GM23338 (cell line): ENCODE data around the gene RAB3B. TPM values are rescaled to one million over a fixed set of nuclear protein-coding genes. Genes with fewer than 3 reads are reported as not detected.
"Not testable (repeated sequence)": the region's sequence is repeated elsewhere in the genome, so short reads cannot be mapped to it uniquely, and the experiment has no call there.

Experiments
- ATAC-seq: fragments of 200-7000 bp; cut with Tn5 transposase; 3 replicates; pipeline ENCODE4 v1.9.1; 2020
- DNase-seq: peaks from one replicate; pipeline ENCODE4 v3.0.0-alpha.2; 2015; ENCODE audit warnings: low spot score
- H2AFZ ChIP-seq: fragments of 200-600 bp; sonication (generic); 2 replicates; pipeline ENCODE4 v1.8.0; 2016; ENCODE audit warnings: antibody characterized with exemption, mild to moderate bottlenecking, moderate library complexity
- H3F3A ChIP-seq: fragments of 200-600 bp; sonication (generic); replicated peaks from 2 replicates; pipeline ENCODE4 v1.8.0; 2017; ENCODE audit warnings: antibody characterized with exemption, mixed run types, low read depth
- H3K27ac ChIP-seq: fragments of 200-600 bp; sonication (generic); 2 replicates; pipeline ENCODE4 v1.6.1; 2016; ENCODE audit warnings: low read depth
- H3K27me3 ChIP-seq: fragments of 200-600 bp; sonication (generic); 2 replicates; pipeline ENCODE4 v1.8.0; 2016; ENCODE audit warnings: mild to moderate bottlenecking, mixed run types, moderate library complexity; ENCODE audit not compliant: insufficient read depth
- H3K36me3 ChIP-seq: fragments of 200-600 bp; sonication (generic); 2 replicates; pipeline ENCODE4 v1.8.0; 2016; ENCODE audit warnings: mild to moderate bottlenecking; ENCODE audit not compliant: insufficient read depth
- H3K4me1 ChIP-seq: fragments of 200-600 bp; sonication (generic); 2 replicates; pipeline ENCODE4 v1.8.0; 2016; ENCODE audit warnings: mild to moderate bottlenecking, moderate library complexity; ENCODE audit not compliant: insufficient read depth
- H3K4me2 ChIP-seq: fragments of 200-600 bp; sonication (generic); 2 replicates; pipeline ENCODE4 v1.7.1; 2017; ENCODE audit warnings: mixed run types
- H3K4me3 ChIP-seq: fragments of 200-600 bp; sonication (generic); 2 replicates; pipeline ENCODE4 v1.6.1; 2016; ENCODE audit warnings: mixed run types
- H3K79me2 ChIP-seq: fragments of 200-600 bp; sonication (generic); replicated peaks from 2 replicates; pipeline ENCODE4 v1.8.0; 2017; ENCODE audit warnings: mild to moderate bottlenecking; ENCODE audit not compliant: insufficient read depth
- H3K9me2 ChIP-seq: fragments of 200-600 bp; sonication (generic); 2 replicates; pipeline ENCODE4 v1.8.0; 2017; ENCODE audit not compliant: insufficient read depth
- H4K20me1 ChIP-seq: fragments of 200-600 bp; sonication (generic); replicated peaks from 2 replicates; pipeline ENCODE4 v1.8.0; 2017; ENCODE audit warnings: mild to moderate bottlenecking; ENCODE audit not compliant: insufficient read depth
- H3K27ac Mint-ChIP-seq: 2 replicates; pipeline ENCODE4 v1.8.0; 2020; ENCODE audit warnings: inconsistent platforms, mild to moderate bottlenecking, moderate library complexity, mixed read lengths
- H3K27me3 Mint-ChIP-seq: 3 replicates; pipeline ENCODE4 v1.8.0; 2022; ENCODE audit warnings: low read depth, mild to moderate bottlenecking, moderate library complexity, mixed read lengths, inconsistent platforms; ENCODE audit not compliant: insufficient read depth, poor library complexity
- H3K36me3 Mint-ChIP-seq: 3 replicates; pipeline ENCODE4 v1.8.0; 2021; ENCODE audit warnings: low read depth, mild to moderate bottlenecking, inconsistent platforms, moderate library complexity, mixed read lengths
- H3K4me1 Mint-ChIP-seq: 3 replicates; pipeline ENCODE4 v1.8.0; 2020; ENCODE audit warnings: mild to moderate bottlenecking, inconsistent platforms, mixed read lengths
- H3K4me3 Mint-ChIP-seq: 3 replicates; pipeline ENCODE4 v1.8.0; 2021; ENCODE audit warnings: moderate library complexity, mild to moderate bottlenecking, inconsistent platforms, mixed read lengths
- H3K9me3 Mint-ChIP-seq: 3 replicates; pipeline ENCODE4 v1.8.0; 2020; ENCODE audit warnings: moderate library complexity, mild to moderate bottlenecking, inconsistent platforms, mixed read lengths
- EZH2 ChIP-seq: fragments of 200-600 bp; sonication (generic); IDR thresholded peaks from one replicate; pipeline ENCODE4 v1.8.0; 2017; ENCODE audit warnings: antibody characterized with exemption, mild to moderate bottlenecking, low read depth; ENCODE audit not compliant: unreplicated experiment
- EZH2phosphoT487 ChIP-seq: fragments of 200-600 bp; sonication (generic); IDR thresholded peaks from one replicate; pipeline ENCODE4 v1.8.1; 2018; ENCODE audit warnings: antibody characterized with exemption; ENCODE audit not compliant: unreplicated experiment
- JUNB ChIP-seq: IDR thresholded peaks from one replicate; pipeline ENCODE4 v1.6.1; 2016; ENCODE audit warnings: antibody characterized with exemption; ENCODE audit not compliant: unreplicated experiment
- ZNF114 ChIP-seq: fragments of 250-450 bp; sonication (Bioruptor Pico); IDR thresholded peaks from 2 replicates; pipeline ENCODE4 v1.5.0; 2020; ENCODE audit warnings: mild to moderate bottlenecking, moderate library complexity
- polyA plus RNA-seq: library from polyadenylated mRNA; unstranded; fragments of >200 nt; fragmentation: Nextera tagmentation; extraction: Ambion mirVana; gene quantifications from 2 replicates; pipeline ENCODE4 v1.2.1, GENCODE V29; 2016
- total RNA-seq: library from RNA; depleted of rRNA; stranded (reverse); fragments of >200 nt; shearing (Covaris generic); gene quantifications from 2 replicates; pipeline ENCODE4 v1.2.3, GENCODE V29; 2014
- TF ChIP-seq, protein P1 (sequence below): IDR thresholded peaks from one replicate; pipeline ENCODE4 v1.6.1; 2018; ENCODE audit warnings: antibody characterized with exemption; ENCODE audit not compliant: unreplicated experiment
- TF ChIP-seq, protein P2 (sequence below), 2 experiments: fragments of 200-600 bp in 1 of 2; sonication (generic) in 1 of 2; conservative IDR thresholded peaks; 2 replicates each; pipeline versions ENCODE4 v1.5.1 to v1.6.1; 2016 to 2017; ENCODE audit warnings: antibody characterized with exemption in 2 of 2, low read depth in 2 of 2, mild to moderate bottlenecking in 2 of 2, moderate library complexity in 1 of 2
- TF ChIP-seq, protein P3 (sequence below): IDR thresholded peaks from 2 replicates; pipeline ENCODE4 v1.6.1; 2016; ENCODE audit warnings: antibody characterized with exemption

Gene RAB3B
- total and polyA plus RNA-seq, 2 experiments from 2014 or later, result 18.3 to 37.9 TPM

DNA sequence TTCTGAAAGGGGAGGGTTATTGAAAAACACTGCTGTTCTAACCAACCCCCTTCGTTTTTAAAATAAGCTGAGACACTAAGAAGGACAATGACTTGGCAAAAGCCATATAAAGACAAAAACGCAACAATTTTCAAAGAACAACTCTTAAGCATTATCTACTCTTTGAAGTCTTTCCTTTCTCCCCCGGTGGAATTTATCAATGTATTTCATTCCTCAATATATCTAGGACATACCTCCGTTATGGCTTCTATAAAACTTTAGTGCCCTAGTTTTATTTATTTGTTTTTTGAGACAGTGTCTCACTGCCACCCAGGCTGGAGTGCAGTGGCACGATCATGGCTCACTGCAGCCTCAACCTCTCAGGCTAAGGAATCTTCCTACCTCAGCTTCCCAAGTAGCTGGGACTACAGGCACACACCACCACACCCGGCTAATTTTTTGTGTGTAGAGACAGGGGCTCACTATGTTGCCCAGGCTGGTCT lies 115.2 kb downstream of the RAB3B start (continued):
- TF ChIP-seq, protein P1, sequence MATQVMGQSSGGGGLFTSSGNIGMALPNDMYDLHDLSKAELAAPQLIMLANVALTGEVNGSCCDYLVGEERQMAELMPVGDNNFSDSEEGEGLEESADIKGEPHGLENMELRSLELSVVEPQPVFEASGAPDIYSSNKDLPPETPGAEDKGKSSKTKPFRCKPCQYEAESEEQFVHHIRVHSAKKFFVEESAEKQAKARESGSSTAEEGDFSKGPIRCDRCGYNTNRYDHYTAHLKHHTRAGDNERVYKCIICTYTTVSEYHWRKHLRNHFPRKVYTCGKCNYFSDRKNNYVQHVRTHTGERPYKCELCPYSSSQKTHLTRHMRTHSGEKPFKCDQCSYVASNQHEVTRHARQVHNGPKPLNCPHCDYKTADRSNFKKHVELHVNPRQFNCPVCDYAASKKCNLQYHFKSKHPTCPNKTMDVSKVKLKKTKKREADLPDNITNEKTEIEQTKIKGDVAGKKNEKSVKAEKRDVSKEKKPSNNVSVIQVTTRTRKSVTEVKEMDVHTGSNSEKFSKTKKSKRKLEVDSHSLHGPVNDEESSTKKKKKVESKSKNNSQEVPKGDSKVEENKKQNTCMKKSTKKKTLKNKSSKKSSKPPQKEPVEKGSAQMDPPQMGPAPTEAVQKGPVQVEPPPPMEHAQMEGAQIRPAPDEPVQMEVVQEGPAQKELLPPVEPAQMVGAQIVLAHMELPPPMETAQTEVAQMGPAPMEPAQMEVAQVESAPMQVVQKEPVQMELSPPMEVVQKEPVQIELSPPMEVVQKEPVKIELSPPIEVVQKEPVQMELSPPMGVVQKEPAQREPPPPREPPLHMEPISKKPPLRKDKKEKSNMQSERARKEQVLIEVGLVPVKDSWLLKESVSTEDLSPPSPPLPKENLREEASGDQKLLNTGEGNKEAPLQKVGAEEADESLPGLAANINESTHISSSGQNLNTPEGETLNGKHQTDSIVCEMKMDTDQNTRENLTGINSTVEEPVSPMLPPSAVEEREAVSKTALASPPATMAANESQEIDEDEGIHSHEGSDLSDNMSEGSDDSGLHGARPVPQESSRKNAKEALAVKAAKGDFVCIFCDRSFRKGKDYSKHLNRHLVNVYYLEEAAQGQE, result no peak
- TF ChIP-seq EZH2 (no peak), JUNB (no peak), ZNF114 (no peak), EZH2phosphoT487 (no peak)
- TF ChIP-seq, protein P2, sequence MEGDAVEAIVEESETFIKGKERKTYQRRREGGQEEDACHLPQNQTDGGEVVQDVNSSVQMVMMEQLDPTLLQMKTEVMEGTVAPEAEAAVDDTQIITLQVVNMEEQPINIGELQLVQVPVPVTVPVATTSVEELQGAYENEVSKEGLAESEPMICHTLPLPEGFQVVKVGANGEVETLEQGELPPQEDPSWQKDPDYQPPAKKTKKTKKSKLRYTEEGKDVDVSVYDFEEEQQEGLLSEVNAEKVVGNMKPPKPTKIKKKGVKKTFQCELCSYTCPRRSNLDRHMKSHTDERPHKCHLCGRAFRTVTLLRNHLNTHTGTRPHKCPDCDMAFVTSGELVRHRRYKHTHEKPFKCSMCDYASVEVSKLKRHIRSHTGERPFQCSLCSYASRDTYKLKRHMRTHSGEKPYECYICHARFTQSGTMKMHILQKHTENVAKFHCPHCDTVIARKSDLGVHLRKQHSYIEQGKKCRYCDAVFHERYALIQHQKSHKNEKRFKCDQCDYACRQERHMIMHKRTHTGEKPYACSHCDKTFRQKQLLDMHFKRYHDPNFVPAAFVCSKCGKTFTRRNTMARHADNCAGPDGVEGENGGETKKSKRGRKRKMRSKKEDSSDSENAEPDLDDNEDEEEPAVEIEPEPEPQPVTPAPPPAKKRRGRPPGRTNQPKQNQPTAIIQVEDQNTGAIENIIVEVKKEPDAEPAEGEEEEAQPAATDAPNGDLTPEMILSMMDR (conservative IDR thresholded peaks at IDR 0.05; ENCODE audit: low read depth in 2 of 2), result no peak
- TF ChIP-seq, protein P3, sequence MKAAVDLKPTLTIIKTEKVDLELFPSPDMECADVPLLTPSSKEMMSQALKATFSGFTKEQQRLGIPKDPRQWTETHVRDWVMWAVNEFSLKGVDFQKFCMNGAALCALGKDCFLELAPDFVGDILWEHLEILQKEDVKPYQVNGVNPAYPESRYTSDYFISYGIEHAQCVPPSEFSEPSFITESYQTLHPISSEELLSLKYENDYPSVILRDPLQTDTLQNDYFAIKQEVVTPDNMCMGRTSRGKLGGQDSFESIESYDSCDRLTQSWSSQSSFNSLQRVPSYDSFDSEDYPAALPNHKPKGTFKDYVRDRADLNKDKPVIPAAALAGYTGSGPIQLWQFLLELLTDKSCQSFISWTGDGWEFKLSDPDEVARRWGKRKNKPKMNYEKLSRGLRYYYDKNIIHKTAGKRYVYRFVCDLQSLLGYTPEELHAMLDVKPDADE, result no peak

DNA sequence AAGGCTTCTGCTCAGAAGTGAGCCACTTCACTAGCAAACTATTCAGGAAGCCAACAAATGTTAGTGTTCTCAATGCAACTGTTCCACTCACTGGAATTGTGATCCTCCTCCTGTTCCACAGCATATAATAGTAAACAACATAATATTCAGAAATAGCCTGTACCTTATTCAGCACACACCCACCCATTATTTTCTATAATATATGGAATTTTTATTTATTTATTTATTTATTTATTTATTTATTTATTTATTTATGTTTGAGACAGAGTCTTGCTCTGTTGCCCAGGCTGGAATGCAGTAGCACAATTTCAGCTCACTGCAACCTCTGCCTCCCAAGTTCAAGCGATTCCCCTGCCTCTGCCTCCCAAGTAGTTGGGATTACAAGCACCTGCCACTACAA lies 117.2 kb downstream of the RAB3B start:
- not testable (repeated sequence) for H2AFZ ChIP-seq, H3K27ac Mint-ChIP-seq, ATAC-seq

More for the DNA sequence above, 117.2 kb downstream of the RAB3B start:
- H3K4me3 Mint-ChIP-seq, DNase-seq, H3K36me3 Mint-ChIP-seq, H3K4me2 ChIP-seq, H3F3A ChIP-seq, H3K9me3 Mint-ChIP-seq, H3K9me2 ChIP-seq, H3K4me3 ChIP-seq, H3K27me3 ChIP-seq, H3K36me3 ChIP-seq, H3K27me3 Mint-ChIP-seq, H3K27ac ChIP-seq: not testable (repeated sequence)
- H3K79me2 ChIP-seq, result peaks cover 100% of the 10 kb centered on the region
- peaks cover 25% of the 10 kb centered on the region for H4K20me1 ChIP-seq
- H3K4me1 ChIP-seq, result peaks cover 32% of the 10 kb centered on the region
- H3K4me1 Mint-ChIP-seq, result peaks cover 33% of the 10 kb centered on the region
